HCT116 (cell line): Measurements from ENCODE around the gene CDH4. TPM values are rescaled to one million over a fixed set of nuclear protein-coding genes. Genes with fewer than 3 reads are reported as not detected.

ENCODE experiments used
- ATAC-seq: fragments of 200-7000 bp; cut with Tn5 transposase; 2 replicates; pipeline ENCODE4 v1.9.1; 2020; ENCODE audit warnings: mild to moderate bottlenecking, moderate library complexity
- BruUV-seq: library from RNA; stranded (reverse); fragments of 400-500 nt; replicated peaks from 2 replicates; lab custom pipeline; 2021; lab: Mats Ljungman, UMichigan
- CTCF ChIA-PET: fragments of 300-600 bp; sonication (Branson Sonifier 250); formaldehyde crosslinking; loops from one replicate; lab custom pipeline; 2021; ENCODE audit warnings: antibody characterized with exemption; lab: Charles Lee
- POLR2A ChIA-PET: fragments of 300-600, 350-600 bp; sonication (Branson Sonifier 250); formaldehyde crosslinking; loops from one replicate; lab custom pipeline; 2021; ENCODE audit warnings: antibody characterized with exemption; lab: Charles Lee
- RAD21 ChIA-PET, 2 experiments: fragments of 300-600 bp; sonication (Branson Sonifier 250); formaldehyde crosslinking; loops; one replicate each; lab custom pipeline; 2023; ENCODE audit warnings: low total read pairs in 2 of 2; ENCODE audit not compliant: uncharacterized antibody in 2 of 2, unreplicated experiment in 2 of 2, low non-redundant PET in 1 of 2; lab: Charles Lee
- DNase-seq: peaks from one replicate; pipeline ENCODE4 v3.0.0-alpha.2; 2010; ENCODE audit warnings: low read depth, low spot score
- H2AFZ ChIP-seq: fragments of 200-600 bp; shearing (Covaris generic), sonication (generic); 2 replicates; pipeline ENCODE4 v1.6.1; 2017; ENCODE audit warnings: low read depth, mixed run types, mixed read lengths, antibody characterized with exemption, low read length; ENCODE audit not compliant: poor library complexity, severe bottlenecking
- H3K27ac ChIP-seq: 2 replicates; pipeline ENCODE4 v1.5.1; 2012; ENCODE audit warnings: low read depth, low read length
- H3K27me3 ChIP-seq: fragments of 200-600 bp; sonication (generic); 2 replicates; pipeline ENCODE4 v1.6.1; 2016; ENCODE audit warnings: mixed run types, low read length, mixed read lengths; ENCODE audit not compliant: insufficient read depth
- H3K36me3 ChIP-seq, 2 experiments: fragments of 200-500 bp in 1 of 2; fragments of 200-600 bp in 1 of 2; sonication (Bioruptor generic) in 1 of 2; sonication (generic) in 1 of 2; 2 replicates each; pipeline versions ENCODE4 v1.5.1 to v1.6.1; 2014 to 2016; ENCODE audit warnings: low read length in 2 of 2, inconsistent platforms in 1 of 2, mixed read lengths in 1 of 2, mixed run types in 1 of 2; ENCODE audit not compliant: insufficient read depth in 2 of 2, control insufficient read depth in 1 of 2
- H3K4me1 ChIP-seq, 2 experiments: fragments of 200-600 bp in 1 of 2; sonication (generic) in 1 of 2; 2 replicates each; pipeline versions ENCODE4 v1.5.1 to v1.6.1; 2012 to 2017; ENCODE audit warnings: low read length in 2 of 2, inconsistent platforms in 1 of 2, mild to moderate bottlenecking in 1 of 2, mixed read lengths in 1 of 2, mixed run types in 1 of 2, moderate library complexity in 1 of 2; ENCODE audit not compliant: insufficient read depth in 2 of 2, control insufficient read depth in 1 of 2
- H3K4me2 ChIP-seq: fragments of 200-600 bp; sonication (generic); 2 replicates; pipeline ENCODE4 v1.6.1; 2017; ENCODE audit warnings: mixed run types, low read length, mixed read lengths
- H3K4me3 ChIP-seq, 2 experiments: fragments of 200-600 bp in 1 of 2; sonication (generic) in 1 of 2; replicated peaks in 1 of 2; 2 replicates each; pipeline ENCODE4 v1.5.1; 2011 to 2016; ENCODE audit warnings: low read length in 2 of 2, control low read depth in 1 of 2, low read depth in 1 of 2, mild to moderate bottlenecking in 1 of 2, mixed read lengths in 1 of 2, mixed run types in 1 of 2
- H3K79me2 ChIP-seq: fragments of 200-600 bp; sonication (generic); 2 replicates; pipeline ENCODE4 v1.6.1; 2017; ENCODE audit warnings: mild to moderate bottlenecking, mixed run types, low read length, moderate library complexity, mixed read lengths; ENCODE audit not compliant: insufficient read depth
- H3K9ac ChIP-seq: fragments of 200-600 bp; sonication (generic); 2 replicates; pipeline ENCODE4 v1.6.1; 2016; ENCODE audit warnings: low read length, mixed read lengths
- H3K9me2 ChIP-seq: fragments of 200-600 bp; sonication (generic), shearing (Covaris generic); 2 replicates; pipeline ENCODE4 v1.6.1; 2017; ENCODE audit warnings: mixed run types, mild to moderate bottlenecking, moderate library complexity; ENCODE audit not compliant: insufficient read depth
- H3K9me3 ChIP-seq, 2 experiments: fragments of 200-500 bp in 1 of 2; fragments of 200-600 bp in 1 of 2; sonication (Bioruptor generic) in 1 of 2; sonication (generic) in 1 of 2; 2 replicates each; pipeline ENCODE4 v1.6.1; 2014 to 2017; ENCODE audit warnings: low read length in 2 of 2, mixed read lengths in 2 of 2, inconsistent platforms in 1 of 2, low read depth in 1 of 2, mild to moderate bottlenecking in 1 of 2, mixed run types in 1 of 2, moderate library complexity in 1 of 2; ENCODE audit not compliant: control insufficient read depth in 1 of 2, insufficient read depth in 1 of 2
- H4K20me1 ChIP-seq: fragments of 200-600 bp; sonication (generic), shearing (Covaris generic); 2 replicates; pipeline ENCODE4 v1.6.1; 2017; ENCODE audit warnings: mixed run types, mild to moderate bottlenecking, moderate library complexity; ENCODE audit not compliant: insufficient read depth
- CBX3 ChIP-seq: IDR thresholded peaks from 2 replicates; pipeline ENCODE4 v1.6.1; 2012; ENCODE audit warnings: low read depth
- ELF1 ChIP-seq: IDR thresholded peaks from 2 replicates; pipeline ENCODE4 v1.6.1; 2012; ENCODE audit warnings: low read depth, borderline replicate concordance
- EZH2 ChIP-seq: fragments of 200-600 bp; sonication (generic); IDR thresholded peaks from 2 replicates; pipeline ENCODE4 v1.6.1; 2017; ENCODE audit warnings: antibody characterized with exemption, mixed run types
- EZH2phosphoT487 ChIP-seq: fragments of 200-600 bp; IDR thresholded peaks from 2 replicates; pipeline ENCODE4 v1.6.1; 2018; ENCODE audit warnings: antibody characterized with exemption, borderline replicate concordance
- FOSL1 ChIP-seq: IDR thresholded peaks from 2 replicates; pipeline ENCODE4 v1.6.1; 2012; ENCODE audit warnings: low read depth
- MAX ChIP-seq: IDR thresholded peaks from 2 replicates; pipeline ENCODE4 v1.6.1; 2012
- POLR2A ChIP-seq: IDR thresholded peaks from 2 replicates; pipeline ENCODE4 v1.7.0; 2011; ENCODE audit warnings: borderline replicate concordance; ENCODE audit not compliant: insufficient read depth, insufficient read length; ENCODE audit errors: extremely low read depth
- POLR2AphosphoS5 ChIP-seq: IDR thresholded peaks from 2 replicates; pipeline ENCODE4 v1.6.1; 2011; ENCODE audit warnings: mild to moderate bottlenecking, low read depth, low read length, moderate library complexity
- RAD21 ChIP-seq: IDR thresholded peaks from 2 replicates; pipeline ENCODE4 v1.6.1; 2012; ENCODE audit warnings: low read depth, mild to moderate bottlenecking
- SIN3A ChIP-seq: IDR thresholded peaks from 2 replicates; pipeline ENCODE4 v1.6.1; 2012; ENCODE audit warnings: low read depth
- SP1 ChIP-seq: IDR thresholded peaks from 2 replicates; pipeline ENCODE4 v1.6.1; 2012; ENCODE audit warnings: low read depth
- SRF ChIP-seq: IDR thresholded peaks from 2 replicates; pipeline ENCODE4 v1.6.1; 2012; ENCODE audit warnings: low read depth
- TCF7L2 ChIP-seq: IDR thresholded peaks from 2 replicates; pipeline ENCODE4 v1.7.0; 2011; ENCODE audit warnings: borderline replicate concordance, inconsistent platforms; ENCODE audit not compliant: insufficient read depth, insufficient read length; ENCODE audit errors: extremely low read depth
- YY1 ChIP-seq: IDR thresholded peaks from 2 replicates; pipeline ENCODE4 v1.6.1; 2011; ENCODE audit warnings: low read length, low read depth, moderate library complexity, mild to moderate bottlenecking; ENCODE audit not compliant: insufficient replicate concordance; ENCODE audit errors: extremely low read depth
- ZFX ChIP-seq: fragments of 450-650 bp; IDR thresholded peaks from 2 replicates; pipeline ENCODE4 v1.6.1; 2017
- ZNF274 ChIP-seq: fragments of 200-500 bp; sonication (Bioruptor generic); IDR thresholded peaks from 2 replicates; pipeline ENCODE4 v1.6.1; 2014; ENCODE audit warnings: mild to moderate bottlenecking, low read depth, low read length, inconsistent platforms
- intact Hi-C: fragments of 100-400 bp; cut with micrococcal nuclease; formaldehyde crosslinking; loops from 2 replicates; pipeline ENCODE4 v1.10.0; 2022
- total RNA-seq: library from RNA; stranded (reverse); gene quantifications from one replicate; pipeline ENCODE4 v1.2.1, GENCODE V29; 2021; ENCODE audit not compliant: unreplicated experiment
- TF ChIP-seq, protein P1 (sequence below), 3 experiments: fragments of 200-600 bp in 1 of 3; sonication (generic) in 1 of 3; IDR thresholded peaks in 2 of 3; conservative IDR thresholded peaks in 1 of 3; 2 replicates each; pipeline ENCODE4 v1.5.1; 2012 to 2017; ENCODE audit warnings: low read depth in 2 of 3, low read length in 2 of 3, antibody characterized with exemption in 1 of 3, borderline replicate concordance in 1 of 3, control low read depth in 1 of 3, mild to moderate bottlenecking in 1 of 3, mixed read lengths in 1 of 3, mixed run types in 1 of 3, moderate library complexity in 1 of 3; ENCODE audit not compliant: insufficient read depth in 1 of 3

CDH4 gene
- total RNA-seq, 1 experiment from 2014 or later, result not detected

DNA sequence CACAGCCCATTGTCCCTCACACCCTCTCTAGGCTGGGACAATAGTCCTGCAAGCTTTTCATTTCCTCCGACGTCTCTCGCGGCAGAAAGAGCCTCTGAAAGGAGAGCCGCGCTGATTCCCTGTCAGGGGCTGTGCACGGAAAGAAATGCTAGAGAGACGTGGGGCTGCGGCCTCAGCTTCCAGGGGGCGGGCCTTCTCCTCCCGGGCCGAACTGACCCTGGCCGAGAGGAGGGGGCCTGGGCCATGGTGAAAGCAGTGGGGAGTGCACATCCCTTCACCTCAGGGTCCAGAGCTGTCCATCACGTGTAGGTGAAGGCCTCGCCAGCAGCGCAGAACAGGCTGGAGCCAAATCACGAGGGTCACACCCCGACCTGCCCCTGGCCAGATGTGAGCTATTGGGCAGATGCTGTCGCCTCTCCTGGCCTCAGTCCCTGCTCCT is 593.2 kb downstream of the CDH4 start:
- ChIA-PET CTCF (no interaction called here), POLR2A (no interaction called here), RAD21 (no interaction called here)
- Histone ChIP-seq H3K9me3 (no peaks in the 10 kb centered on the region; a peak in 1 of 4 replicates), H4K20me1 (no peaks in the 10 kb centered on the region), H3K4me2 (no peak overlapping the region), H3K27me3 (no peaks in the 10 kb centered on the region), H3K4me3 (no peak overlapping the region), H2AFZ (no peak overlapping the region), H3K36me3 (no peaks in the 10 kb centered on the region), H3K79me2 (no peaks in the 10 kb centered on the region), H3K9me2 (no peaks in the 10 kb centered on the region), H3K4me1 (no peaks in the 10 kb centered on the region), H3K27ac (no peak overlapping the region), H3K9ac (no peak overlapping the region)
- no TSS peak for BruUV-seq
- ATAC-seq, result no peak
- DNase-seq, result no peak
- intact Hi-C loops, result no loop called here
- TF ChIP-seq, protein P1, sequence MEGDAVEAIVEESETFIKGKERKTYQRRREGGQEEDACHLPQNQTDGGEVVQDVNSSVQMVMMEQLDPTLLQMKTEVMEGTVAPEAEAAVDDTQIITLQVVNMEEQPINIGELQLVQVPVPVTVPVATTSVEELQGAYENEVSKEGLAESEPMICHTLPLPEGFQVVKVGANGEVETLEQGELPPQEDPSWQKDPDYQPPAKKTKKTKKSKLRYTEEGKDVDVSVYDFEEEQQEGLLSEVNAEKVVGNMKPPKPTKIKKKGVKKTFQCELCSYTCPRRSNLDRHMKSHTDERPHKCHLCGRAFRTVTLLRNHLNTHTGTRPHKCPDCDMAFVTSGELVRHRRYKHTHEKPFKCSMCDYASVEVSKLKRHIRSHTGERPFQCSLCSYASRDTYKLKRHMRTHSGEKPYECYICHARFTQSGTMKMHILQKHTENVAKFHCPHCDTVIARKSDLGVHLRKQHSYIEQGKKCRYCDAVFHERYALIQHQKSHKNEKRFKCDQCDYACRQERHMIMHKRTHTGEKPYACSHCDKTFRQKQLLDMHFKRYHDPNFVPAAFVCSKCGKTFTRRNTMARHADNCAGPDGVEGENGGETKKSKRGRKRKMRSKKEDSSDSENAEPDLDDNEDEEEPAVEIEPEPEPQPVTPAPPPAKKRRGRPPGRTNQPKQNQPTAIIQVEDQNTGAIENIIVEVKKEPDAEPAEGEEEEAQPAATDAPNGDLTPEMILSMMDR (IDR thresholded peaks at IDR 0.05 in 2 of 3, conservative IDR thresholded peaks at IDR 0.05 in 1 of 3; ENCODE audit: borderline replicate concordance in 1 of 3, insufficient read depth in 1 of 3, low read depth in 2 of 3, low read length in 2 of 3), result no peak
- no peak for TF ChIP-seq RAD21
- TF ChIP-seq MAX, result no peak
- no peak for TF ChIP-seq SIN3A
- no peak for TF ChIP-seq EZH2phosphoT487
- no peak for TF ChIP-seq ELF1
- TF ChIP-seq POLR2AphosphoS5, result no peak
- no peak for TF ChIP-seq SRF
- TF ChIP-seq SP1, result no peak
- TF ChIP-seq, all 23 proteins: peak for 0

GRCh38 chr20:61846074-61846473 is 594.0 kb downstream of the CDH4 start:
- Histone ChIP-seq H3K4me1 (no peaks in the 10 kb centered on the region), H4K20me1 (no peaks in the 10 kb centered on the region), H3K27me3 (0 out of 2 replicates have a peak, but pooled peaks cover under 1% of the 10 kb centered on the region), H3K9me2 (no peaks in the 10 kb centered on the region), H3K4me2 (no peak overlapping the region), H3K27ac (no peak overlapping the region), H3K36me3 (no peaks in the 10 kb centered on the region), H2AFZ (no peak overlapping the region), H3K79me2 (no peaks in the 10 kb centered on the region), H3K9me3 (no peaks in the 10 kb centered on the region; a peak in 1 of 4 replicates), H3K4me3 (no peak overlapping the region), H3K9ac (no peak overlapping the region)
- BruUV-seq, result no TSS peak
- intact Hi-C loops, result no loop called here
- ATAC-seq (no peak), DNase-seq (no peak)
- CTCF ChIA-PET, result no interaction called here
- RAD21 ChIA-PET, result no interaction called here
- POLR2A ChIA-PET, result no interaction called here
- TF ChIP-seq SP1, result no peak
- TF ChIP-seq YY1, result no peak
- TF ChIP-seq SRF, result no peak
- no peak for TF ChIP-seq ELF1
- no peak for TF ChIP-seq SIN3A
- TF ChIP-seq TCF7L2, result no peak
- TF ChIP-seq POLR2A, result no peak
- TF ChIP-seq, protein P1 (IDR thresholded peaks at IDR 0.05 in 2 of 3, conservative IDR thresholded peaks at IDR 0.05 in 1 of 3; ENCODE audit: borderline replicate concordance in 1 of 3, insufficient read depth in 1 of 3, low read depth in 2 of 3, low read length in 2 of 3), result no peak
- no peak for TF ChIP-seq EZH2phosphoT487
- TF ChIP-seq ZNF274, result no peak
- TF ChIP-seq EZH2, result no peak
- no peak for TF ChIP-seq CBX3
- no peak for TF ChIP-seq RAD21
- no peak for TF ChIP-seq FOSL1
- no peak for TF ChIP-seq ZFX
